SW480 (cell line): ENCODE data around the gene UCN2.

Experiments
- DNase-seq: peaks from one replicate; pipeline ENCODE4 v3.0.0-alpha.2; 2016; ENCODE audit warnings: low spot score

Gene UCN2

GRCh38 chr3:48563382-48563918 lies at the start of gene UCN2:
Gene UCN2, minus strand, starts transcription at chr3:48563781. Its CDS starts 657 bp downstream, at chr3:48563124.
- peak; percentile 61 for DNase-seq

GRCh38 chr3:48612309-48612708 lies 48.7 kb upstream of the UCN2 start:
- no peak for DNase-seq

- peak; percentile 92 for DNase-seq
Observed at GRCh38 chr3:48609088-48610005, 45.8 kb upstream of the UCN2 start, which contains the start of gene UQCRC1. Gene UQCRC1, minus strand, starts transcription at chr3:48609646. Its CDS starts 26 bp downstream, at chr3:48609620.

- DNase-seq, result no peak
Observed at GRCh38 chr3:48607519-48607918, 43.9 kb upstream of the UCN2 start.

- DNase-seq, result no peak
Observed at GRCh38 chr3:48601622-48601994, 38.0 kb upstream of the UCN2 start.

GRCh38 chr3:48600711-48601621 lies 37.4 kb upstream of the UCN2 start:
- DNase-seq, result no peak

- no peak for DNase-seq
Observed at GRCh38 chr3:48599509-48600285, 36.1 kb upstream of the UCN2 start.

- no peak for DNase-seq
Observed at GRCh38 chr3:48599077-48599501, 35.5 kb upstream of the UCN2 start.

GRCh38 chr3:48598323-48599076 lies 34.9 kb upstream of the UCN2 start:
- DNase-seq, result peak; percentile 26

GRCh38 chr3:48597408-48597800 lies 33.8 kb upstream of the UCN2 start:
- no peak for DNase-seq

- DNase-seq, result no peak
Observed at GRCh38 chr3:48596676-48597407, 33.3 kb upstream of the UCN2 start.

GRCh38 chr3:48596157-48596556 lies 32.6 kb upstream of the UCN2 start:
- peak; percentile 27 for DNase-seq

GRCh38 chr3:48595526-48596121 lies 32.0 kb upstream of the UCN2 start:
- DNase-seq, result peak; percentile 92

- DNase-seq, result no peak
Observed at GRCh38 chr3:48595075-48595525, 31.5 kb upstream of the UCN2 start, which contains the start of gene COL7A1. Gene COL7A1, minus strand, starts transcription at chr3:48595329. Its CDS starts 170 bp downstream, at chr3:48595159.

- no peak for DNase-seq
Observed at GRCh38 chr3:48594417-48595049, 31.0 kb upstream of the UCN2 start.

- DNase-seq, result no peak
Observed at GRCh38 chr3:48593337-48593736, 29.8 kb upstream of the UCN2 start.

GRCh38 chr3:48592519-48593087 lies 29.0 kb upstream of the UCN2 start:
- DNase-seq, result no peak

- DNase-seq, result no peak
Observed at GRCh38 chr3:48591886-48592518, 28.4 kb upstream of the UCN2 start.
